Neural crest cell (in vitro differentiated cells): ENCODE measurements around the gene DNAJC6. TPM values are rescaled to one million over a fixed set of nuclear protein-coding genes. Genes with fewer than 3 reads are reported as not detected.

Experiments used
- DNase-seq: peaks from one replicate; pipeline ENCODE4 v3.0.0; 2021; ENCODE audit warnings: low read depth, mixed read lengths, low spot score
- H3K27ac Mint-ChIP-seq: one replicate; pipeline ENCODE4 v1.8.0; 2021; ENCODE audit warnings: mild to moderate bottlenecking, mixed read lengths; ENCODE audit not compliant: unreplicated experiment
- H3K27me3 Mint-ChIP-seq: 2 replicates; pipeline ENCODE4 v1.8.0; 2021; ENCODE audit warnings: low read depth, mild to moderate bottlenecking, mixed read lengths
- H3K36me3 Mint-ChIP-seq: 2 replicates; pipeline ENCODE4 v1.8.0; 2021; ENCODE audit warnings: low read depth, mild to moderate bottlenecking, mixed read lengths
- H3K4me1 Mint-ChIP-seq: 2 replicates; pipeline ENCODE4 v1.8.0; 2021; ENCODE audit warnings: mixed read lengths
- H3K4me3 Mint-ChIP-seq: one replicate; pipeline ENCODE4 v1.8.0; 2021; ENCODE audit warnings: mild to moderate bottlenecking, mixed read lengths
- H3K9me3 Mint-ChIP-seq: 2 replicates; pipeline ENCODE4 v1.8.0; 2021; ENCODE audit warnings: mixed read lengths
- CTCF ChIP-seq: fragments of 200-600 bp; sonication (generic); conservative IDR thresholded peaks from 2 replicates; pipeline ENCODE4 v1.5.0; 2021; ENCODE audit warnings: antibody characterized with exemption, mild to moderate bottlenecking
- total RNA-seq: library from RNA; stranded (reverse); gene quantifications from 2 replicates; pipeline ENCODE4 v1.2.1, GENCODE V29; 2021

Gene DNAJC6
- total RNA-seq, 1 donor from 2014 or later: 2.4 TPM

GRCh38 chr1:65393928-65394327 is 84.6 kb downstream of the DNAJC6 start:
- no peak for TF ChIP-seq CTCF
- no peak overlapping the region for H3K4me3 Mint-ChIP-seq
- no peaks in the 10 kb centered on the region for H3K36me3 Mint-ChIP-seq
- no peak for DNase-seq
- no peak overlapping the region for H3K27ac Mint-ChIP-seq
- no peaks in the 10 kb centered on the region for H3K27me3 Mint-ChIP-seq
- no peaks in the 10 kb centered on the region for H3K4me1 Mint-ChIP-seq
- H3K9me3 Mint-ChIP-seq: no peaks in the 10 kb centered on the region

DNA sequence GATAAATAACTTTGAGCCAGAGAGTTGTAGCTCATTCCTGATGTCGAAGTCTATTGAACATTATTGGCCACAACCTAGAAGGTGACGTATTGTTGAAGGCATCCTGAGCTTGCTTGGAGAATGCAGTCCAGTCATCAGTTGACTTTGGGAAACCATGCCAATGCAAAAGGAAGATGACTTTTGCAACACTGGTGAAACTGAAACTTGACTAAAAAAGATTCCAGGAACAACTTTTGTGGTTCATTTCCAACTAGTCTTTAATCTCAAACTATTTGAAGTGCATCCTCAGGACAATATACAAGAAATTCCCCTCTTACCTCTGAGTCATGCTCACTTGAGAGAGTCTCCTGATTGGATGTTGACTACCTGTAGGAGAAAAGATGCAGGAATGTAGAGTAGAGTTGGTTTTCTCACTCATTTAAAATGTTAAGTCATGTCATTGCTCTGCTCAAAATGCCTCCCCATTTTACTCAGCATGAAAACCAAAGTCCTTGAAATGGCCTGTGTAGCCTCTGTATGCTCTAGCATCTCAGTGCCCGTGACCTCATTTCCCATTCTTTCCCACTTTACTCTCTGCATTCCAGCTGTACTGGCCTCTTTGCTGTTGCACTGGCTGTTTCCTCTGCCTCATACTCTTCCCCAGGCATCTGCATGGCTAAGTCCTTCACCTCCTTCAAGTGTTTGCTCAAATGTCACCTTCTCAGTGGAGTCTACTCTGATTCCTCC is 86.7 kb downstream of the DNAJC6 start:
- Mint-ChIP-seq H3K27me3 (no peaks in the 10 kb centered on the region), H3K4me1 (no peaks in the 10 kb centered on the region), H3K36me3 (no peaks in the 10 kb centered on the region), H3K9me3 (no peaks in the 10 kb centered on the region), H3K4me3 (no peak overlapping the region), H3K27ac (no peak overlapping the region)
- TF ChIP-seq CTCF: no peak
- no peak for DNase-seq

GRCh38 chr1:65398083-65398482 is 88.7 kb downstream of the DNAJC6 start:
- no peaks in the 10 kb centered on the region for H3K36me3 Mint-ChIP-seq
- H3K27ac Mint-ChIP-seq: no peak overlapping the region
- H3K4me1 Mint-ChIP-seq: no peaks in the 10 kb centered on the region
- H3K4me3 Mint-ChIP-seq: no peak overlapping the region
- no peaks in the 10 kb centered on the region for H3K9me3 Mint-ChIP-seq
- TF ChIP-seq CTCF: no peak
- no peaks in the 10 kb centered on the region for H3K27me3 Mint-ChIP-seq
- DNase-seq: no peak

- no peak for DNase-seq
- H3K4me1 Mint-ChIP-seq: no peaks in the 10 kb centered on the region
- no peaks in the 10 kb centered on the region for H3K9me3 Mint-ChIP-seq
- H3K36me3 Mint-ChIP-seq: no peaks in the 10 kb centered on the region
- no peak overlapping the region for H3K4me3 Mint-ChIP-seq
- H3K27me3 Mint-ChIP-seq: no peaks in the 10 kb centered on the region
- H3K27ac Mint-ChIP-seq: no peak overlapping the region
- no peak for TF ChIP-seq CTCF
Observed at GRCh38 chr1:65399003-65399402, 89.7 kb downstream of the DNAJC6 start.

DNA sequence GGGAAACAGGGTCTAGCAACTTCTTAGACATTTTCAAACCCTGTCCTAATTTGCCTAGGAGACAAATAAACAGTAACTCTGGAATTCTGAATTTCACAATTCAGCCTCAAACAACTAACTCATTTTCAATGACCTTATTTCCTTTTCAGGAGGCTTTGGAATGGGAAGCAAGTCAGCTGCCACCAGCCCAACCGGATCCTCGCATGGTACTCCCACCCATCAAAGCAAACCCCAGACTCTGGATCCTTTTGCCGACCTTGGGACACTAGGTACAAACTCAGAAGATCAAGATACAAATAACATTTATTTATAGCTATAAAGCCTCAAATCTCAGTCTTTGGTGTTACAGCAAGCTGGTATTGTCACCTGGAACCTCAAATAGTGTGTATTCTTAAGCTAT is 92.3 kb downstream of the DNAJC6 start:
- TF ChIP-seq CTCF: no peak
- peaks cover 2% of the 10 kb centered on the region for H3K9me3 Mint-ChIP-seq
- no peaks in the 10 kb centered on the region for H3K36me3 Mint-ChIP-seq
- DNase-seq: no peak
- no peak overlapping the region for H3K27ac Mint-ChIP-seq
- H3K4me3 Mint-ChIP-seq: no peak overlapping the region
- peaks cover 11% of the 10 kb centered on the region for H3K27me3 Mint-ChIP-seq
- no peaks in the 10 kb centered on the region for H3K4me1 Mint-ChIP-seq
